ENCODE data around the gene THUMPD1.

Gene THUMPD1

GRCh38 chr16:20689668-20690067, 52.0 kb downstream of the THUMPD1 start:
- DNase-seq: no peak

- no peak for DNase-seq
These were observed 57.8 kb downstream of the THUMPD1 start for GRCh38 chr16:20683812-20684211.

Data from EL (cell line).